ENCODE measurements around the gene NKD1. TPM values are rescaled to one million over a fixed set of nuclear protein-coding genes. Genes with fewer than 3 reads are reported as not detected.

The NKD1 gene
- total RNA-seq, 1 donor from 2014 or later = under 0.01 TPM

- no peak overlapping the region for H3K4me3 ChIP-seq (ENCODE audit: low read depth, low read length)
- TF ChIP-seq CTCF (IDR thresholded peaks at IDR 0.05; ENCODE audit: insufficient read depth, low read length, severe bottlenecking) = no peak
- no peak for DNase-seq (ENCODE audit: low read depth)
- FAIRE-seq = no peak
- H3K36me3 ChIP-seq (ENCODE audit: control insufficient read depth, insufficient read depth, low read length) = no peaks in the 10 kb centered on the region
- H3K27me3 ChIP-seq (ENCODE audit: control insufficient read depth, insufficient read depth, low read length) = peaks cover 1% of the 10 kb centered on the region
Measured at GRCh38 chr16:50571786-50572185, 23.6 kb downstream of the NKD1 start.

GRCh38 chr16:50572700-50573099 is 24.5 kb downstream of the NKD1 start:
- no peak for FAIRE-seq
- Histone ChIP-seq H3K36me3 (ENCODE audit: control insufficient read depth, insufficient read depth, low read length) (no peaks in the 10 kb centered on the region), H3K4me3 (ENCODE audit: low read depth, low read length) (no peak overlapping the region), H3K27me3 (ENCODE audit: control insufficient read depth, insufficient read depth, low read length) (peaks cover 1% of the 10 kb centered on the region)
- no peak for DNase-seq (ENCODE audit: low read depth)
- no peak for TF ChIP-seq CTCF (IDR thresholded peaks at IDR 0.05; ENCODE audit: insufficient read depth, low read length, severe bottlenecking)

- peaks cover 1% of the 10 kb centered on the region for H3K27me3 ChIP-seq (ENCODE audit: control insufficient read depth, insufficient read depth, low read length)
- DNase-seq (ENCODE audit: low read depth) (no peak), FAIRE-seq (no peak)
- TF ChIP-seq CTCF (IDR thresholded peaks at IDR 0.05; ENCODE audit: insufficient read depth, low read length, severe bottlenecking) = no peak
- H3K36me3 ChIP-seq (ENCODE audit: control insufficient read depth, insufficient read depth, low read length) = no peaks in the 10 kb centered on the region
- H3K4me3 ChIP-seq (ENCODE audit: low read depth, low read length) = no peak overlapping the region
Measured at GRCh38 chr16:50573279-50573678, 25.1 kb downstream of the NKD1 start.

- H3K4me3 ChIP-seq (ENCODE audit: low read depth, low read length) = no peak overlapping the region
- no peaks in the 10 kb centered on the region for H3K36me3 ChIP-seq (ENCODE audit: control insufficient read depth, insufficient read depth, low read length)
- TF ChIP-seq CTCF (IDR thresholded peaks at IDR 0.05; ENCODE audit: insufficient read depth, low read length, severe bottlenecking) = no peak
- no peak for FAIRE-seq
- no peak for DNase-seq (ENCODE audit: low read depth)
- H3K27me3 ChIP-seq (ENCODE audit: control insufficient read depth, insufficient read depth, low read length) = peaks cover 1% of the 10 kb centered on the region
Measured at GRCh38 chr16:50573947-50574744, 25.9 kb downstream of the NKD1 start.

- Histone ChIP-seq H3K27me3 (ENCODE audit: control insufficient read depth, insufficient read depth, low read length) (peaks cover 1% of the 10 kb centered on the region), H3K36me3 (ENCODE audit: control insufficient read depth, insufficient read depth, low read length) (no peaks in the 10 kb centered on the region), H3K4me3 (ENCODE audit: low read depth, low read length) (no peak overlapping the region)
- TF ChIP-seq CTCF (IDR thresholded peaks at IDR 0.05; ENCODE audit: insufficient read depth, low read length, severe bottlenecking) = no peak
- FAIRE-seq (no peak), DNase-seq (ENCODE audit: low read depth) (no peak)
Measured at GRCh38 chr16:50574745-50575136, 26.5 kb downstream of the NKD1 start.

- Histone ChIP-seq H3K36me3 (ENCODE audit: control insufficient read depth, insufficient read depth, low read length) (no peaks in the 10 kb centered on the region), H3K27me3 (ENCODE audit: control insufficient read depth, insufficient read depth, low read length) (peaks cover 1% of the 10 kb centered on the region)
Measured at GRCh38 chr16:50575743-50576142, 27.5 kb downstream of the NKD1 start.

More at GRCh38 chr16:50575743-50576142, 27.5 kb downstream of the NKD1 start:
- FAIRE-seq (no peak), DNase-seq (ENCODE audit: low read depth) (no peak)
- no peak overlapping the region for H3K4me3 ChIP-seq (ENCODE audit: low read depth, low read length)
- TF ChIP-seq CTCF (IDR thresholded peaks at IDR 0.05; ENCODE audit: insufficient read depth, low read length, severe bottlenecking) = no peak

Measured in bronchial epithelial cell (primary cell).